ENCODE data around the gene PKIB.

PKIB gene

GRCh38 chr6:122663981-122664380, 53.8 kb downstream of the PKIB start:
- Histone ChIP-seq H3K4me2 (ENCODE audit: low read length) (no peak overlapping the region), H3K9me3 (ENCODE audit: insufficient read depth, low read length) (no peaks in the 10 kb centered on the region), H3K79me2 (ENCODE audit: low read length) (no peaks in the 10 kb centered on the region), H2AFZ (ENCODE audit: low read depth, low read length) (no peak overlapping the region), H3K27me3 (ENCODE audit: low read depth, low read length) (no peaks in the 10 kb centered on the region), H3K9ac (ENCODE audit: low read length) (no peak overlapping the region), H3K4me1 (ENCODE audit: low read length) (no peaks in the 10 kb centered on the region), H3K36me3 (replicated peaks; ENCODE audit: low read depth, low read length) (no peaks in the 10 kb centered on the region), H3K27ac (ENCODE audit: low read length) (no peak overlapping the region), H3K4me3 (ENCODE audit: low read length) (no peak overlapping the region), H4K20me1 (ENCODE audit: insufficient read depth, low read length) (no peaks in the 10 kb centered on the region)
- TF ChIP-seq EZH2phosphoT487 (IDR thresholded peaks at IDR 0.05; ENCODE audit: low read depth) (no peak), CTCF (IDR thresholded peaks at IDR 0.05; ENCODE audit: low read depth, low read length) (no peak)

GRCh38 chr6:122665929-122666328, 55.7 kb downstream of the PKIB start:
- Histone ChIP-seq H3K4me3 (ENCODE audit: low read length) (no peak overlapping the region), H4K20me1 (ENCODE audit: insufficient read depth, low read length) (no peaks in the 10 kb centered on the region), H3K27me3 (ENCODE audit: low read depth, low read length) (no peaks in the 10 kb centered on the region), H3K4me1 (ENCODE audit: low read length) (no peaks in the 10 kb centered on the region), H3K79me2 (ENCODE audit: low read length) (no peaks in the 10 kb centered on the region), H3K36me3 (replicated peaks; ENCODE audit: low read depth, low read length) (no peaks in the 10 kb centered on the region), H3K9ac (ENCODE audit: low read length) (no peak overlapping the region), H2AFZ (ENCODE audit: low read depth, low read length) (no peak overlapping the region), H3K4me2 (ENCODE audit: low read length) (no peak overlapping the region), H3K27ac (ENCODE audit: low read length) (no peak overlapping the region), H3K9me3 (ENCODE audit: insufficient read depth, low read length) (no peaks in the 10 kb centered on the region)
- TF ChIP-seq CTCF (IDR thresholded peaks at IDR 0.05; ENCODE audit: low read depth, low read length): no peak
- no peak for TF ChIP-seq EZH2phosphoT487 (IDR thresholded peaks at IDR 0.05; ENCODE audit: low read depth)

- H3K9ac ChIP-seq (ENCODE audit: low read length): no peak overlapping the region
- H3K36me3 ChIP-seq (replicated peaks; ENCODE audit: low read depth, low read length): no peaks in the 10 kb centered on the region
- no peaks in the 10 kb centered on the region for H3K79me2 ChIP-seq (ENCODE audit: low read length)
- H3K4me1 ChIP-seq (ENCODE audit: low read length): no peaks in the 10 kb centered on the region
- no peak overlapping the region for H2AFZ ChIP-seq (ENCODE audit: low read depth, low read length)
- no peaks in the 10 kb centered on the region for H3K9me3 ChIP-seq (ENCODE audit: insufficient read depth, low read length)
- H3K4me3 ChIP-seq (ENCODE audit: low read length): no peak overlapping the region
- no peaks in the 10 kb centered on the region for H3K27me3 ChIP-seq (ENCODE audit: low read depth, low read length)
- H3K4me2 ChIP-seq (ENCODE audit: low read length): no peak overlapping the region
- no peak for TF ChIP-seq CTCF (IDR thresholded peaks at IDR 0.05; ENCODE audit: low read depth, low read length)
- no peak for TF ChIP-seq EZH2phosphoT487 (IDR thresholded peaks at IDR 0.05; ENCODE audit: low read depth)
- H3K27ac ChIP-seq (ENCODE audit: low read length): no peak overlapping the region
- H4K20me1 ChIP-seq (ENCODE audit: insufficient read depth, low read length): no peaks in the 10 kb centered on the region
Measured at GRCh38 chr6:122666418-122666817, 56.2 kb downstream of the PKIB start.

- TF ChIP-seq CTCF (IDR thresholded peaks at IDR 0.05; ENCODE audit: low read depth, low read length) (no peak), EZH2phosphoT487 (IDR thresholded peaks at IDR 0.05; ENCODE audit: low read depth) (no peak)
- H3K4me1 ChIP-seq (ENCODE audit: low read length): peaks cover 11% of the 10 kb centered on the region
- no peaks in the 10 kb centered on the region for H3K9me3 ChIP-seq (ENCODE audit: insufficient read depth, low read length)
- no peak overlapping the region for H2AFZ ChIP-seq (ENCODE audit: low read depth, low read length)
- H3K27me3 ChIP-seq (ENCODE audit: low read depth, low read length): no peaks in the 10 kb centered on the region
- H3K79me2 ChIP-seq (ENCODE audit: low read length): no peaks in the 10 kb centered on the region
- no peaks in the 10 kb centered on the region for H4K20me1 ChIP-seq (ENCODE audit: insufficient read depth, low read length)
- no peaks in the 10 kb centered on the region for H3K36me3 ChIP-seq (replicated peaks; ENCODE audit: low read depth, low read length)
- H3K4me2 ChIP-seq (ENCODE audit: low read length): no peak overlapping the region
- H3K4me3 ChIP-seq (ENCODE audit: low read length): no peak overlapping the region
- no peak overlapping the region for H3K9ac ChIP-seq (ENCODE audit: low read length)
- H3K27ac ChIP-seq (ENCODE audit: low read length): no peak overlapping the region
Measured at GRCh38 chr6:122669418-122669817, 59.2 kb downstream of the PKIB start.
